ENCODE data around the gene LZTS2.

The LZTS2 gene

GRCh38 chr10:100969187-100970075, 30.2 kb upstream of the LZTS2 start, which contains the start of gene SEMA4G:
TSS of gene SEMA4G (plus strand) at chr10:100969504. CDS start at chr10:100972913, 3,409 bp downstream.
- peak; percentile 91 for ATAC-seq
- TF ChIP-seq POU6F1 (CRISPR knock-in tag; IDR thresholded peaks at IDR 0.05; ENCODE audit: borderline replicate concordance, low read depth) (no peak), OSR1 (CRISPR knock-in tag; IDR thresholded peaks at IDR 0.05) (no peak), ZNF8 (CRISPR knock-in tag; IDR thresholded peaks at IDR 0.05) (no peak), RARB (CRISPR knock-in tag; IDR thresholded peaks at IDR 0.05) (no peak), ZC3H10 (CRISPR knock-in tag; IDR thresholded peaks at IDR 0.05) (no peak), ZNF70 (CRISPR knock-in tag; IDR thresholded peaks at IDR 0.05) (no peak), ZFP3 (CRISPR knock-in tag; IDR thresholded peaks at IDR 0.05) (no peak), ESRRG (CRISPR knock-in tag; IDR thresholded peaks at IDR 0.05) (no peak), ARNTL (CRISPR knock-in tag; IDR thresholded peaks at IDR 0.05; ENCODE audit: borderline replicate concordance, low read depth) (no peak), SNAI2 (CRISPR knock-in tag; IDR thresholded peaks at IDR 0.05) (no peak), PPARA (CRISPR knock-in tag; IDR thresholded peaks at IDR 0.05; ENCODE audit: borderline replicate concordance) (no peak), CREB5 (CRISPR knock-in tag; IDR thresholded peaks at IDR 0.05; ENCODE audit: low read depth) (no peak), PATZ1 (CRISPR knock-in tag; IDR thresholded peaks at IDR 0.05; ENCODE audit: borderline replicate concordance) (no peak), CSRNP3 (CRISPR knock-in tag; IDR thresholded peaks at IDR 0.05) (no peak), BACH2 (CRISPR knock-in tag; IDR thresholded peaks at IDR 0.05; ENCODE audit: borderline replicate concordance) (no peak), ZNF565 (CRISPR knock-in tag; conservative IDR thresholded peaks at IDR 0.05; ENCODE audit: low read depth) (no peak), TSHZ2 (CRISPR knock-in tag; IDR thresholded peaks at IDR 0.05) (no peak), CSDC2 (CRISPR knock-in tag; IDR thresholded peaks at IDR 0.05) (no peak), TCF4 (CRISPR knock-in tag; IDR thresholded peaks at IDR 0.05; ENCODE audit: borderline replicate concordance) (no peak), ISL1 (CRISPR knock-in tag; IDR thresholded peaks at IDR 0.05) (no peak)

GRCh38 chr10:100970076-100970913, 29.3 kb upstream of the LZTS2 start:
- peak; percentile 12; the same call in 2 of the 3 replicates for ATAC-seq
- TF ChIP-seq ZNF565 (CRISPR knock-in tag; conservative IDR thresholded peaks at IDR 0.05; ENCODE audit: low read depth) (no peak), CREB5 (CRISPR knock-in tag; IDR thresholded peaks at IDR 0.05; ENCODE audit: low read depth) (no peak), ZFP30 (CRISPR knock-in tag; IDR thresholded peaks at IDR 0.05) (no peak), RARB (CRISPR knock-in tag; IDR thresholded peaks at IDR 0.05) (no peak), BACH2 (CRISPR knock-in tag; IDR thresholded peaks at IDR 0.05; ENCODE audit: borderline replicate concordance) (no peak), ESRRG (CRISPR knock-in tag; IDR thresholded peaks at IDR 0.05) (no peak), ZNF8 (CRISPR knock-in tag; IDR thresholded peaks at IDR 0.05) (no peak), GLIS3 (CRISPR knock-in tag; IDR thresholded peaks at IDR 0.05) (no peak), PATZ1 (CRISPR knock-in tag; IDR thresholded peaks at IDR 0.05; ENCODE audit: borderline replicate concordance) (no peak), POU6F1 (CRISPR knock-in tag; IDR thresholded peaks at IDR 0.05; ENCODE audit: borderline replicate concordance, low read depth) (no peak), ZNF70 (CRISPR knock-in tag; IDR thresholded peaks at IDR 0.05) (no peak), ZC3H10 (CRISPR knock-in tag; IDR thresholded peaks at IDR 0.05) (no peak), OSR1 (CRISPR knock-in tag; IDR thresholded peaks at IDR 0.05) (no peak)

Data from SK-N-SH treated with all-trans-retinoic acid at 6 μM for 48 hours (cell line).